HG02678 (cell line): ENCODE data around the gene THOC6.
"Not testable (repeated sequence)": the region's sequence is repeated elsewhere in the genome, so short reads cannot be mapped to it uniquely, and the experiment has no call there.

Experiments used
- ATAC-seq: cut with Tn5 transposase; IDR thresholded peaks from one replicate; pipeline ENCODE4 v1.9.1; 2021; ENCODE audit warnings: mild to moderate bottlenecking, moderate library complexity; ENCODE audit not compliant: unreplicated experiment

Gene THOC6

GRCh38 chr16:3052571-3053329, 28.9 kb downstream of the THOC6 start:
- not testable (repeated sequence) for ATAC-seq

- ATAC-seq: not testable (repeated sequence)
Measured at GRCh38 chr16:3053330-3053710, 29.5 kb downstream of the THOC6 start.

GRCh38 chr16:3054965-3055733, 31.3 kb downstream of the THOC6 start:
- ATAC-seq: no peak

- ATAC-seq: not testable (repeated sequence)
Measured at GRCh38 chr16:3055734-3056115, 31.9 kb downstream of the THOC6 start.

GRCh38 chr16:3056336-3057180, 32.7 kb downstream of the THOC6 start:
- no peak for ATAC-seq

- no peak for ATAC-seq
Measured at GRCh38 chr16:3057181-3058138, 33.6 kb downstream of the THOC6 start.

GRCh38 chr16:3058139-3059030, 34.5 kb downstream of the THOC6 start:
- ATAC-seq: peak; percentile 17

GRCh38 chr16:3059041-3059722, 35.3 kb downstream of the THOC6 start:
- peak; percentile 86 for ATAC-seq

GRCh38 chr16:3059723-3060242, 35.9 kb downstream of the THOC6 start:
- no peak for ATAC-seq

- no peak for ATAC-seq
Measured at GRCh38 chr16:3060339-3061127, 36.7 kb downstream of the THOC6 start.

- ATAC-seq: no peak
Measured at GRCh38 chr16:3062553-3062952, 38.7 kb downstream of the THOC6 start.

GRCh38 chr16:3063625-3064386, 40.0 kb downstream of the THOC6 start:
- ATAC-seq: no peak

GRCh38 chr16:3065069-3065741, 41.4 kb downstream of the THOC6 start, which contains the start of gene IL32:
Gene IL32 (plus strand): TSS chr16:3065640. CDS start chr16:3065812, 172 bp downstream.
- no peak for ATAC-seq

- ATAC-seq: no peak
Measured at GRCh38 chr16:3065742-3066439, 42.1 kb downstream of the THOC6 start.

- ATAC-seq: no peak
Measured at GRCh38 chr16:3066440-3066748, 42.6 kb downstream of the THOC6 start.

- ATAC-seq: no peak
Measured at GRCh38 chr16:3068487-3068886, 44.7 kb downstream of the THOC6 start.
